C4-2B (cell line): Measurements from ENCODE around the gene POLA2.

Experiments
- ZFX ChIP-seq: fragments of 450-650 bp; IDR thresholded peaks from 2 replicates; pipeline ENCODE4 v1.6.1; 2017
- TF ChIP-seq, protein P1 (sequence below): fragments of 450-650 bp; conservative IDR thresholded peaks from 2 replicates; pipeline ENCODE4 v1.5.1; 2017; ENCODE audit warnings: mild to moderate bottlenecking

DNA sequence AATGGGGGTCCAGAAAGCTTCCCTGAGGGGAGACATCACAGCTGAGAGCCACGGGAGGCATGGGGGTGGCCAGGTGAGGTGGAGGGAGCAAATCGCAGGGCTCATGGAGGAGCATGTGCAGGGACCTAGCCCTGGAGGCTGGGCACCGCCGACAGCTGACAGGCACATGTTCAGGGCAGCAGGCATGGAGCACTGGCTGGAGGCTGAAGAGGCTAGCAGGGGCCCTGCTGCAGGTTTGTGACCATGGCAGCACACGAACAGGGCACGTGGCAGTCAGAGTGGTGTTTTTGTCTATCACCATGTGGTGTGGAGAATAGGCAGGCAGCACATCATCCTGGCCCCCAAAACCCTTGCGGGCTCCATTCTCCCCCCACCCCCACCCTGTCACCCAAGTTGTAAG is 42.9 kb downstream of the POLA2 start:
- TF ChIP-seq, protein P1, sequence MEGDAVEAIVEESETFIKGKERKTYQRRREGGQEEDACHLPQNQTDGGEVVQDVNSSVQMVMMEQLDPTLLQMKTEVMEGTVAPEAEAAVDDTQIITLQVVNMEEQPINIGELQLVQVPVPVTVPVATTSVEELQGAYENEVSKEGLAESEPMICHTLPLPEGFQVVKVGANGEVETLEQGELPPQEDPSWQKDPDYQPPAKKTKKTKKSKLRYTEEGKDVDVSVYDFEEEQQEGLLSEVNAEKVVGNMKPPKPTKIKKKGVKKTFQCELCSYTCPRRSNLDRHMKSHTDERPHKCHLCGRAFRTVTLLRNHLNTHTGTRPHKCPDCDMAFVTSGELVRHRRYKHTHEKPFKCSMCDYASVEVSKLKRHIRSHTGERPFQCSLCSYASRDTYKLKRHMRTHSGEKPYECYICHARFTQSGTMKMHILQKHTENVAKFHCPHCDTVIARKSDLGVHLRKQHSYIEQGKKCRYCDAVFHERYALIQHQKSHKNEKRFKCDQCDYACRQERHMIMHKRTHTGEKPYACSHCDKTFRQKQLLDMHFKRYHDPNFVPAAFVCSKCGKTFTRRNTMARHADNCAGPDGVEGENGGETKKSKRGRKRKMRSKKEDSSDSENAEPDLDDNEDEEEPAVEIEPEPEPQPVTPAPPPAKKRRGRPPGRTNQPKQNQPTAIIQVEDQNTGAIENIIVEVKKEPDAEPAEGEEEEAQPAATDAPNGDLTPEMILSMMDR, result no peak
- TF ChIP-seq ZFX, result no peak
